Measurements from ENCODE around the gene VPS8. TPM values are rescaled to one million over a fixed set of nuclear protein-coding genes. Genes with fewer than 3 reads are reported as not detected.

The VPS8 gene
- total RNA-seq, 1 donor from 2014 or later, result 83.9 TPM

DNA sequence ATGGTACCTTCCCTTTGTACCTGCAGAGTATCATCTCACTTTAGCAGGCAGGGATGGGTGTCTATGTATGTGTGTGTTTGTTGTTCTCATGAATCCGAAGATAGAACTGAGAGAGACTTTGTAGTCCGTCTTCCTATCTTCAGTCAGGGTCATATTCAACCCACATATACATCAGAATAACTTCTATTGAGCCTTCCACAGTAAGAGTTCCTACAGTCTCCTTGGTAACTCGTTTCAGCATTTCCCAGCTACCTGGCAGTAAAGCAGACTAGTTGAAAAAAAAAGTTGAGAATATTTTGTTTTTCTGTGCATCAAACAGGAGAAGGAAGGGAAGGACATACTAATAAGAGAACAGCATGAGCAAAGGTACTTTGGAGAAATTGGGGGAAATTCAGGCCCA, 106.8 kb downstream of the VPS8 start:
- TF ChIP-seq, protein P1, sequence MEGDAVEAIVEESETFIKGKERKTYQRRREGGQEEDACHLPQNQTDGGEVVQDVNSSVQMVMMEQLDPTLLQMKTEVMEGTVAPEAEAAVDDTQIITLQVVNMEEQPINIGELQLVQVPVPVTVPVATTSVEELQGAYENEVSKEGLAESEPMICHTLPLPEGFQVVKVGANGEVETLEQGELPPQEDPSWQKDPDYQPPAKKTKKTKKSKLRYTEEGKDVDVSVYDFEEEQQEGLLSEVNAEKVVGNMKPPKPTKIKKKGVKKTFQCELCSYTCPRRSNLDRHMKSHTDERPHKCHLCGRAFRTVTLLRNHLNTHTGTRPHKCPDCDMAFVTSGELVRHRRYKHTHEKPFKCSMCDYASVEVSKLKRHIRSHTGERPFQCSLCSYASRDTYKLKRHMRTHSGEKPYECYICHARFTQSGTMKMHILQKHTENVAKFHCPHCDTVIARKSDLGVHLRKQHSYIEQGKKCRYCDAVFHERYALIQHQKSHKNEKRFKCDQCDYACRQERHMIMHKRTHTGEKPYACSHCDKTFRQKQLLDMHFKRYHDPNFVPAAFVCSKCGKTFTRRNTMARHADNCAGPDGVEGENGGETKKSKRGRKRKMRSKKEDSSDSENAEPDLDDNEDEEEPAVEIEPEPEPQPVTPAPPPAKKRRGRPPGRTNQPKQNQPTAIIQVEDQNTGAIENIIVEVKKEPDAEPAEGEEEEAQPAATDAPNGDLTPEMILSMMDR (IDR thresholded peaks at IDR 0.05; ENCODE audit: borderline replicate concordance), result no peak
- H3K9me3 ChIP-seq (replicated peaks), result no peaks in the 10 kb centered on the region
- H3K36me3 ChIP-seq, result peaks cover 83% of the 10 kb centered on the region
- H3K4me1 ChIP-seq, result no peaks in the 10 kb centered on the region
- H3K27ac ChIP-seq (replicated peaks), result no peak overlapping the region
- no peak for DNase-seq
- no peak overlapping the region for H3K4me3 ChIP-seq
- H3K27me3 ChIP-seq (ENCODE audit: low read depth), result no peaks in the 10 kb centered on the region
- intact Hi-C loops (cut with micrococcal nuclease), result no loop called here

DNA sequence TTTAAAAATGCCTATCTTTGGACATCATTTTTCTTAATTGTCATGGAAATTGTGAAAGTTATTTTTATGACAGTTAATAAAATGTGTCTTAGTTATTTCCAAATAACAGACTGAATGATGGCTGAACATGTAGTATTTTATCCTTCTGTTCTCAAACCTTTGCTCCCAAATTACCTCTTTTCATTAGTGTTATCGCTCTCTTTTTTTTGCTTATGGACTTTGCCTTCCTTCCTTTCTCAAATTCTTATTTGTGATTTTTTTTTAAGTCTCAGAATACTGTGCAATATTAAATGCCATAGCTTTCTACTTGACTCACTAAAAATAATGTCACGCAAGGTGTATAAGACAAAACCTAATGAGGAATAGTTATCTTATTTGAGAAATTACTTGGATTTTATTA, 107.7 kb downstream of the VPS8 start:
- Histone ChIP-seq H3K4me1 (no peaks in the 10 kb centered on the region), H3K27me3 (ENCODE audit: low read depth) (no peaks in the 10 kb centered on the region), H3K36me3 (peaks cover 86% of the 10 kb centered on the region), H3K4me3 (no peak overlapping the region), H3K27ac (replicated peaks) (no peak overlapping the region), H3K9me3 (replicated peaks) (no peaks in the 10 kb centered on the region)
- intact Hi-C loops (cut with micrococcal nuclease), result no loop called here
- DNase-seq, result no peak
- TF ChIP-seq, protein P1 (IDR thresholded peaks at IDR 0.05; ENCODE audit: borderline replicate concordance), result no peak

DNA sequence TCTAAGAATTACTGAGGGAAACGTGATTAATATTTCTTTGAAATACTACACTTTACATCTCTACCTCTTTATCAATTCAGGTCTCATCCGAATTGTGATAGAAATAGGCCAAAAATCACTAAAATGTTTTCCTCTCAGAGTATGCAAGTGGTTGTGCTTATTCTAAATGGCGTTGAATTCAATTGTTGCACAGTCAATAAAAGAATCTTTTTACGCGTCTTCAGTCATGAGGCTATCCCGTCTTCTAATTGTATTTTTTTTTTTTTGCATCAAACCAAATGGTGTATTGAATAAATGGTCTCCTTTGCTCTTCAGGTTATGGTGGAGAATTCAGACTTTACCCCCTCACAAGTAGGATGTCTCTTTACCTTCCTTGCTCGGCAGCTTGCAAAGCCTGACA, 112.6 kb downstream of the VPS8 start:
- no peak overlapping the region for H3K4me3 ChIP-seq
- H3K27ac ChIP-seq (replicated peaks), result no peak overlapping the region
- H3K4me1 ChIP-seq, result no peaks in the 10 kb centered on the region
- intact Hi-C loops (cut with micrococcal nuclease), result no loop called here
- H3K9me3 ChIP-seq (replicated peaks), result no peaks in the 10 kb centered on the region
- H3K27me3 ChIP-seq (ENCODE audit: low read depth), result no peaks in the 10 kb centered on the region
- no peak for DNase-seq
- TF ChIP-seq, protein P1 (IDR thresholded peaks at IDR 0.05; ENCODE audit: borderline replicate concordance), result no peak
- H3K36me3 ChIP-seq, result peaks cover 84% of the 10 kb centered on the region

DNA sequence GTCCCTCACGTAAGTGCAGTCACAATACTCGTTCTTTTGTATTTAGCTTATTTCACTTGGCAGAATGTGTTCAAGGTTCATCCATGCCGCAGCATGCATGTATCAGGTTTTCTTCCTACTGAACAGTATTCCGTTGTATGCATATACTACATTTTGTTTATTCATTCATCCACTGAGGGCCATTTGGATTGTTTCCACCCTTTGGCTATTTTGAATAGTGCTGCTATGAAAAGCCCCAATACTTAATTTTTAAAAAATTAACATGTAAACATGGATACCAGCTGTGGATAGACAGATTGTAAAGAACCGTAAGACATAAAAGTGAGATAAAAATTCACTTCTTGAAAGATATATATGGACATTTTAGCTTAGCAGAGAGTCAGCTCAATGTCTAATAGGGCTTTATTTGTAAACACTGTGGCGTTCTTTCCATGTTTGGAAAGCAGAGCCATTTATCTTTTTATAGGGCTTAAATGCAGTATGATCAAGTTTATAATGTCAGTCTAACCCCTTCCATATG, 115.9 kb downstream of the VPS8 start:
- peaks cover 89% of the 10 kb centered on the region for H3K36me3 ChIP-seq
- no peaks in the 10 kb centered on the region for H3K27me3 ChIP-seq (ENCODE audit: low read depth)
- H3K4me1 ChIP-seq, result no peaks in the 10 kb centered on the region
- no peak for DNase-seq
- H3K4me3 ChIP-seq, result no peak overlapping the region
- TF ChIP-seq, protein P1 (IDR thresholded peaks at IDR 0.05; ENCODE audit: borderline replicate concordance), result no peak
- intact Hi-C loops (cut with micrococcal nuclease), result no loop called here
- H3K27ac ChIP-seq (replicated peaks), result no peak overlapping the region
- H3K9me3 ChIP-seq (replicated peaks), result no peaks in the 10 kb centered on the region

DNA sequence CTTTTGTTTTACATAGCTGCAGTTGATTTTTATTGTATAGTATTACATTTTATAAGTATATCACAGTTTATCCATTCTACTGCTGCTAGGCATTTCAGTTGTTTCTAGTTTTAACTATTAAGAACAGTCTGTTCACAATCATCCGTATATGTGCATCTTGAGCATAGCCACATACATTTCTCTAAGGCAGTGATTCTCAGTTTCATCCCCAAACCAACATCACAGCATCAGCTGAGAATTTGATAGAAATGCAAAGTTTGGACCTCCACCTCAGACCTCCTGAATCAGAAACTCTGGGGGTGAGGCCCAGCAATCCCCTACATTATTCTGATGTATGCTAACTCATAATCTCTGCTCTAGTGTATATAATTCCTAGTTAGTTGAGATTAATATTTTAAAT, 120.8 kb downstream of the VPS8 start:
- Histone ChIP-seq H3K9me3 (replicated peaks) (no peaks in the 10 kb centered on the region), H3K4me3 (no peak overlapping the region), H3K27me3 (ENCODE audit: low read depth) (no peaks in the 10 kb centered on the region), H3K27ac (replicated peaks) (no peak overlapping the region), H3K36me3 (peaks cover 62% of the 10 kb centered on the region), H3K4me1 (no peaks in the 10 kb centered on the region)
- no peak for DNase-seq
- TF ChIP-seq, protein P1 (IDR thresholded peaks at IDR 0.05; ENCODE audit: borderline replicate concordance), result no peak
- intact Hi-C loops (cut with micrococcal nuclease), result no loop called here
